ENCODE data around the gene CRACR2B.
A peak's percentile ranks its signal among the peaks of the same experiment; 100 is the strongest.

CRACR2B gene

DNA sequence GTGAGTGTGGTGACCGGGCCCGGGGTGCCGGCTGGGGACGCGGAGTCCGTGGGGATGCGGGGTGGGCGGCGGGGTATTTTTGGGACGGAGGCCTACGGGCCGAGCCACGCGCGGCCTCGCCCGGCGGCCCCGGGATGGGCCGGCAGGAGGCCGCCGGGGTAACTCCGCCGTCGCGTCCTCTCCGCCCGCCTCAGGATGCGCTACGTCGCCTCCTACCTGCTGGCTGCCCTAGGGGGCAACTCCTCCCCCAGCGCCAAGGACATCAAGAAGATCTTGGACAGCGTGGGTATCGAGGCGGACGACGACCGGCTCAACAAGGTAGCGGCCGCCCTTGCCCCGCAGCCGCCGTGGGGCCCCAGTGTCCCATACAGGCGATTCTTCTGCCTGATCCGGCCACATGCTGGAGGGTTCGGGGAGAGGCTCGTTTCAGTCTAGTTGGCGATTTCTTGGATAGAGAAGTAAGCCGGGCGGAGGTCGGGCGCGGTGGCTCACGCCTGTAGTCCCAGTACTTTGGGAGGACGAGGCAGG, 17.6 kb upstream of the CRACR2B start:
- no peak for DNase-seq (ENCODE audit: low read depth in 1 of 2, low spot score in 1 of 2)

DNA sequence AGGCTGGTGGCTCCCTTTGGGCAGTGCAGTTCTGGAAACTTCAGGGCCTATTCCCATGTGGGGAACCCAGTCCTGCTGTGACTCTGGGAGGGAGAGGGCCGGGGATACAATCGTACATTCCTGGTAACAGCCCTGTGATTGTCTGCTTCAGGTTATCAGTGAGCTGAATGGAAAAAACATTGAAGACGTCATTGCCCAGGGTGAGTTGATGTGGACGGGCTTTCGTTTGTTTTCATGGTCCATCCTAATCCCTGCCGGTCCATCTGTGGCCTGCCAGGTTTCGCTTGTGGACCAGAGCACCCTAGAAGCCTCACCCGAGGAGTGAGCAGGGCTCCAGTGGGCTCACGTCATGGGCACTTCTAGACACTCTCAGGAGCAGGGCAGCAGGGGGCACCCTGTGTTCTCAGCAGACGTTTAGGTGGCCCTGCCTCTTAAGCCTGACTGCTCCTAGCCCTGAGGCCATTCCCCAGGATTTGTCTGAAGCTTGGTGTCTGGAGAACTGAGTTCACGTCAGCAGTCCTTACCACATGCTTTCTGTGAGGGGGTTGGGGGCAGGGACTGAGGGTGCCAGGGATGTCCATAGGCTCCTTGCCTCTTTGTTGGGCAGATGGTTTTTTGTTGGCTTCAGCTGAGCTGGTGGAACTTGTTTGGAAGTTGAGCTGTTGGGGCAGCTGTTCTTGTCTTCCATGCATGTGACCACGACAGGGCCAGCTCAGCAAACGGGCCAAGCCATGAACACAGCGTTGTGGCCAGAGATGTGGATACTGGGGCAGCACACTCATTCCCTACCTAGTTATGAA, 16.1 kb upstream of the CRACR2B start:
- no peak for DNase-seq (ENCODE audit: low read depth in 1 of 2, low spot score in 1 of 2)

DNA sequence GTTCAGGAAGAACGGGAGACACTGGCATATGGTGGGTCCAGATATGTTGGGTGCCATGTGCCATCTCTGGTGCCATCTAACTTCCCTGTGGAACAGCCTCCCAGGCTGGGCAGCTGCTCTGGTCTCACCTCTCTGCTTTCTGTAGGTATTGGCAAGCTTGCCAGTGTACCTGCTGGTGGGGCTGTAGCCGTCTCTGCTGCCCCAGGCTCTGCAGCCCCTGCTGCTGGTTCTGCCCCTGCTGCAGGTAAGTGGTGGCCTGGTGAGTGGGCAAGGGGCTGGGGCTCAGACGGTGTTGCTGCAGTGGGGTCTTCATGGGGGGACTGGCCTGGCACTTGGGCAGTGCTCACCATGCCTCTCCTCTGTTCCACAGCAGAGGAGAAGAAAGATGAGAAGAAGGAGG, 15.3 kb upstream of the CRACR2B start:
- DNase-seq (ENCODE audit: low read depth in 1 of 2, low spot score in 1 of 2), result no peak

DNA sequence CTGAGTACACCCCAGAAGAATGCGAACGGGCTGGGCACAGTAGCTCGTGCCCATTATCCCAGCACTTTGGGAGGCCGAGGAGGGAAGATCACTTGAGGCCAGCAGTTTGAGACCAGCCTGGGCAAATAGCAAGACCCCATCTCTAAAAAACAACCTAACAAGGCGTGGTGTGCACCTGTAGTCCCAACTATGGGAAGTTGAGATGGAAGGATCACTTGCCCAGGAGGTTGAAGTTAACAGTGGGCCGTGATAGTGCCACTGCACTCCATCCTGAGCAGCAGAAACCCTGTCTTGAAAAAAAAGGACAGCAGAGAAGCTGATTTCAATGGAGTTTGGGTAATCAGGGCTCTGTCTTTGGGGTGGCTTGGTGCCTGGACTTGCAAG, 14.7 kb upstream of the CRACR2B start:
- no peak for DNase-seq (ENCODE audit: low read depth in 1 of 2, low spot score in 1 of 2)

DNA sequence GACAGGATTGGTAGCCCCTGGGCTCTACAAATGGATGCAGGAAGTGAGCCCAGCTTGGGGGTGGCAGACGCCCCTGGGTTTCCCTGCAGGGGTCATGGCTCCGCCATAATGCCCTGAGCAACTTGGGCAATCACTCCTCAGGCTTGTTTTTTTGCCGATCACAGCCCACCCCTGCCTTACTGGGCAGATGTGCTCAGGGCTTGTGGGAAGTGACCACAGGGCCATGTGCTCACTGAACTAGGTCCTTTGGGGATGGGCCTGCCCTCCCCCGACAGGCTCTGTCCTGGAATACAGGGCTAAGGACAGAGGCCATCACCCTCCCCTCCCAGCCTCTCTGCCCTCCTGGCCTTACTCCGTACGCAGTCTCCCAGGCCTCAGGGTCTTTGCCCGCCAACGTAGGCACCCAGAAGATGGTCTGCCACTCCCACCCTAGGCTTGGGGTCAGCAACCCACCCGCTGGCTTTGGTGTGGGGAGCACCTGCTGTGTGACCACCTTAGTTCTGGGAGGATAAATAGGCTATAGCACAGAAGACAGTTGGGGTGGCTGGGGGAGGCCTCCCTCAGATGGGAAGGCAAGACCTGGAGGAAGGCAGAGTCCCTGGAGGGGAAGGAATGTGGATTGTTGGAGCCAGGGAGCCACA, 14.1 kb upstream of the CRACR2B start:
- no peak for DNase-seq (ENCODE audit: low read depth in 1 of 2, low spot score in 1 of 2)

DNA sequence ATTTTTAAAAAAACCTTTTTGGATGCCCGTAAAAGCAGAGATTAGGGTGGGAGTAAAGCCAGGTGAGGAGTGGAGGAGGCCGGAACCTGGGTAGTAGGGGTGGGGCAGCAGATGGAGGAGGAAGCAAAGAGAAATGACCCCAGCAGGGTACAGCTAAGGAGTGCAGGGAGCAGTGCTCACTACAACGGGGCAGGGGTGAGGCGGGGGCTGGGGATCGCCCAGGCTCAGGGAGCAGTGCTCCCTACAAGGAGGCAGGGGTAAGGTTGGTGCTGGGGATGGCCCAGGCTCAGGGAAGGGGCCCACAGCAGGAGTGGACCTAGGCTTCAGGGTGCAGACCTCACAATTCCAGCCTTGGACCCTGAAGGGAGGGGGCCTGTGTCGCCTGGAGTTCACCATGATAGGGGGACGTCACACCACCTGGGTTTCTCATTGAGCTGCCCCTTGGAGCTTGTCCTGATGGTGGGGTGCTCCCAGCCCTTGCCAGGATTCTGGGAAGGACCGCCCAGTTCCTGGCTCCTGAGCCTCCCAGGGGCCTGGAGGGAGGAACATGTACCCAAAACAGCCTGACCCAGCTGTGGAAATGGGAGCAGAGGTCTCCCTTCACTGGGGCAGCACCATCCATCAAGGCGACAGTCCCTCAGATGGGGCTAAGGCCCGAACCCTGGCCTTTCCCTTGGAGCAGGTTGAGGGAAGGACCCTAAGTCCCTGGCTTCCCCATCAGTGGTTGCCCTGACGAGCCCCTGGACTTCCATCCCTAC, 11.9 kb upstream of the CRACR2B start:
- no peak for DNase-seq (ENCODE audit: low read depth in 1 of 2, low spot score in 1 of 2)

DNA sequence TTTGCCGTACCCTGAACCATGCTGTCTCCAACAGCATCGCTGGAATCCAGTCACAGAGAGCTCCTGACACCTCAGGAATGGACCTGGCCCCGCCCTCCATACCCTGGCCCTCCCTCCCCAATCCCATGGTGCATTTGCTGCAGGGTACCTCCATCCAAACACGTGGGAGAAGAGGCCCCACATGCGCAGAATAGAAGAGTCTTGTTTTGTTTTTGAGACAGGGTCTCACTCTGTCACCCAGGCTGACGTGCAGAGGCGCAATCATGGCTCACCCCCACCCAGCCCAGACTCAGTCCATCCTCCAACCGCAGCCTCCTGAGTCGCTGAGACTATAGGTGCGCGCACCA, 11.3 kb upstream of the CRACR2B start:
- no peak for DNase-seq (ENCODE audit: low read depth in 1 of 2, low spot score in 1 of 2)

DNA sequence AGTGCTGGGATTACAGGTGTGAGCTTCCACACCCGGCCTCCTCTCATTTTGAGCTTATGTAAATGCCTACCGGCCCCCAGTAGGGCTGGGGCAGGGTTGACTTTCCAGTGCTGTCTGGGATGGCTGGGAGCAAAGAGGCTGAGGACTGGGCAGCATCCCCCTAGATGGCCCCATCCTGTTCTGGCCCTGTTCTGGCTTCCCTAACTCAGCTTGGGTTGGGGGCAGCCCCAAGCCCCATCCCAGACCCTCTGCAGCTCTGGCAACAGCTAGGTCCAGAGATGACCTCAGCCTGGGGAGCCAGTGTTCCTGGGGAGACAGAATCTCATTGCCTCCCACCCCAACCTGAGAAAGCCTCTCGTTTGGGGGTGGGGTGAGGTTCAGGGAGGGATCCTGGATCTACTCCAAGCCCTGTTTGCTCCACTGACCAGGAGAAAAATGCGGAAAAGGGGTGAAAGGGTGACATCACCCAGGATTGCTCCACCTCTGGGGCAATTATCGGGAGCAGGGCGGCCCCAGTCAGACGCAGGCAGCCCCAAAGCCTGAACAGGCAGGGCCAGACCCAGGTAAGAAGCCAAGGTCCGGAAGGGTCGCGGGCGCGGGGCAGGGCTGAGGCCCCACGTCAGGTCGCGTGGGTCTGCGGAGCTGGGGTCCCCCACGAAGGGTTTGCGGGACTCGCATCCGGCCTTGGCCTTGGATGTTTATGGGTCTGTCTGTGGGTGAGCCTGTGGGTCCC, 9.2 kb upstream of the CRACR2B start, which contains the start of gene PNPLA2:
Gene PNPLA2 (plus strand): TSS at position 519 of the 733 bp plus-strand sequence. CDS start 805 bp downstream, outside the sequence.
- no peak for DNase-seq (ENCODE audit: low read depth in 1 of 2, low spot score in 1 of 2)

DNA sequence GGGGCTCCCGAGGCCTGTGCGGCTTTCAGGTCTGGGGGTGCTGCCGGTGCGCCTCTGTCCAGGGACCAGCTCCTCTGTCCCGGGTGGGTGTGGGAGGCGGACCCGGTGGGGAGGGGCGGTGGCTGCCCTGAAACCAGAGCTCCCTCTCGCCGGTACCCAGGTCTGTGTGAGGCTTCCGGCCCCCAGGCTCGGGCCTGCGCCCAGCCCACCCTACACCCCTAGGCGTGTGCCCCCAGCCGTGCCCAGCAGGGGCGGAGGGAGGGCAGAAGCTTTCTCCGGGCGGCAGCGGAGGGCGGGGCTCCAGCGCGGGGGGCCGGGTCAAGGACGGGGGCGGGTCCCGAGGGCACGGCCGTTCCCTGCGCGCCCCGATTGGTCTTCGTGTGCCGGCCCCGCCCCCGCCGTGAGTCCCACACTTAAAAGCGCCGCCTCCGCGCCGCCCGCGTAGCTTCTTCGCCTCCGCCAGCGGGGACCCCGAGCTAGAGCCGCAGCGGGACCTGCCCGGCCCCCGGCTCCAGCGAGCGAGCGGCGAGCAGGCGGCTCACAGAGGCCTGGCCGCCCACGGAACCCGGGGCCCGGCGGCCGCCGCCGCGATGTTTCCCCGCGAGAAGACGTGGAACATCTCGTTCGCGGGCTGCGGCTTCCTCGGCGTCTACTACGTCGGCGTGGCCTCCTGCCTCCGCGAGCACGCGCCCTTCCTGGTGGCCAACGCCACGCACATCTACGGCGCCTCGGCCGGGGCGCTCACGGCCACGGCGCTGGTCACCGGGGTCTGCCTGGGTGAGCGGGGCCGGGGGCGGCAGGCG, 8.4 kb upstream of the CRACR2B start:
- peak; percentile 82 to 87 for DNase-seq (ENCODE audit: low read depth in 1 of 2, low spot score in 1 of 2)

DNA sequence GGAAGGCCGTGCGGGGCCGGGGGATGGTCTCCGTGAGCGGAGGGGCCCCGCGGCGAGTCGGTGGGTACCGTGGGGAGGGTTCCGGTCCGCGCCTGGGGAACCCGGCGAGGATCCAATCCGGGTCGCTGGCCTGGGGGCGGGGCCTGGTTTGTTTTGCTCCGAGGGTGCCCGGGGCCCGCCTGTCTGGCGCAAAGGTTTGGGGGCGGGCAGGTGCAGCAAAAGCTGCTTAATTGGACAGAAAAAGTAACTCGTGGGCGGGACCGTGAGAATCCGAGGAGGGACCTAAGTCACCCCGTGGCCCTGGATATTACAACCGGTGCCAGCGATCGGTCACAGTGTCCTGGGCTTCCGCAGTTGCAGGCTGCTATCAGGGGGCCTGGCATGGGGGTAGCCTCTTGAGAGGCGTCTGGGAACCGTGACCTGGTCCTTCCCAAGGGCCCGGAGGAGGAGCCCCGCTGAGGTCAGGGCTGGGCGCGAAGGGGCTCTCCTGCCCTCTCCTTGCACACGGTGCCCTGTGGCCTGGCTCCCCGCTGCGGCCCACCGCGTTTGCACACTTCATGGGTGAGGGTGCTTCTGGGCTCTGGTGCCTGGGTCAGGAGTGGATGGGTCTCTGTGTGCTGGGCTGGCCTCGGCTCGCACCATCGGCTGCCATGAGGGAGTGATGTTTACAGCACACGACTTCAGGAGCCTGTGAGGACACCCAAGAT, 7.6 kb upstream of the CRACR2B start:
- peak; percentile 87 to 93 for DNase-seq (ENCODE audit: low read depth in 1 of 2, low spot score in 1 of 2)

DNA sequence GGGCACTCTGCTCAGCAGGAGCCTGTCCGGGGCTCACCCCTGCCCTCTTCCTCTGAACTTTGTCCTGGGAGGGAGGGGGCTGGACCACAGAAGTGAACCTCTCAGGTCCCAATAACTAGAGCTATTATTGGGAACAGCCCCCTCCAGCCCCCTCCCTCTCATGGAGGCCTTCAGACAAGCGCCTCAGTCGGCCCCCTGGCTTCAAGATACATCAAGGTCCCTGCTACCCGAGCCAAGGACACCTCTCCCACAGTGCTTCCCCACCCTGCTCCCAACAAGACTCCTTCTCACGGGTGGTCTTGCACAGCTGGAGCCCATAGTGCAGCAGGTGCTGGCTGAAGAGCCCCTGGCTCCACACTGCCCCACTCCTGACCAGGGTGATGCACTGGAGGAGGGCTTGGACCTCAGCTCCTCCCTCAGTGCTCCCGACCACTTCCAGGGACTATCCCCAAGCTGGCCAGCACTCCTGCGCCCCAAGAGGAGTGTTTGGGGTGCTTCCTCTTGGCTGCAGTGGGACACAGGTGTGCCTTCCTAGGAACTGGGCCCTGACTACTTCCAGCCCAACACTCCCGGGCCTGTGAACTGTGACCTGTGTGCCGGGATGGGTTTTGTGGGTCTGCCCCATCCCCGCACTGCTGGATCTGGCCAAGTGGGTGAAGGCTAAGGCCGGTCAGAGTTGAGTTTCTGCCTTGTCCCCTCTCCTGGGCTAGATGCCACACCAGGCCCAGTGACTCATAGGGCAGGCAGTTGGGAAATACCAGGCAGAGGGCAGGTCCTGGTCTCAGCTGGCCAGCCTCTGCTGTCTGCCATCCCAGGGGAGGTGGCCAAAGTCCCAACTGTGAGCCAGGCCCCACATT, 6.8 kb upstream of the CRACR2B start:
- no peak for DNase-seq (ENCODE audit: low read depth in 1 of 2, low spot score in 1 of 2)

DNA sequence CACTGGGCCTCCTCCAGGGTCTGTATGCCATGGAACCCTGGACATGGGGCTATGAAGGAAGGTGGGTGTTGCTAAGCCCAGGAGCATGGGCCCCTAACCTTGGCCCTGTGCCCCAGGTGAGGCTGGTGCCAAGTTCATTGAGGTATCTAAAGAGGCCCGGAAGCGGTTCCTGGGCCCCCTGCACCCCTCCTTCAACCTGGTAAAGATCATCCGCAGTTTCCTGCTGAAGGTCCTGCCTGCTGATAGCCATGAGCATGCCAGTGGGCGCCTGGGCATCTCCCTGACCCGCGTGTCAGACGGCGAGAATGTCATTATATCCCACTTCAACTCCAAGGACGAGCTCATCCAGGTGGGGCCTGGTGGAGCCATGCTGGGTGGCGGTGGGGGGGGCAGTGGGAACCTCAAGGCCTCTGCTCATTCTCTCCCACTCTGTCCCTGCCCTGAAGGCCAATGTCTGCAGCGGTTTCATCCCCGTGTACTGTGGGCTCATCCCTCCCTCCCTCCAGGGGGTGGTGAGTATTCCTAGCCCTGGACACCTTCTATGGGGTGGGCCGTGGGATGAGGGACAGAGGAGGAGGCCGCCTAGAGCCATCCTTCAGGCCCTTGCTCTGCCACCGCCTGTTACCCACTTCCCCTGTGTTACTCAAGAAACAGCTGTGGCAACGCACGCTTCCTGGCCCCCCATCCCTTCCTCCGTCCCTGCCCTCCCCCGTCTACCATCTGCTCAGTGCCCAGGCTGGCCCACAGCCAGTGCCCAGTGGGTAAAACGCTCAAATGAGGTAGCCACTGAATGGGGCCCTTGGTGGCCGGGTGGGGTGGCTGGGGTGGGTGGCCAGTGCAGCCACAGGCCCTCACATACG, 6.0 kb upstream of the CRACR2B start:
- DNase-seq (ENCODE audit: low read depth in 1 of 2, low spot score in 1 of 2), result no peak

DNA sequence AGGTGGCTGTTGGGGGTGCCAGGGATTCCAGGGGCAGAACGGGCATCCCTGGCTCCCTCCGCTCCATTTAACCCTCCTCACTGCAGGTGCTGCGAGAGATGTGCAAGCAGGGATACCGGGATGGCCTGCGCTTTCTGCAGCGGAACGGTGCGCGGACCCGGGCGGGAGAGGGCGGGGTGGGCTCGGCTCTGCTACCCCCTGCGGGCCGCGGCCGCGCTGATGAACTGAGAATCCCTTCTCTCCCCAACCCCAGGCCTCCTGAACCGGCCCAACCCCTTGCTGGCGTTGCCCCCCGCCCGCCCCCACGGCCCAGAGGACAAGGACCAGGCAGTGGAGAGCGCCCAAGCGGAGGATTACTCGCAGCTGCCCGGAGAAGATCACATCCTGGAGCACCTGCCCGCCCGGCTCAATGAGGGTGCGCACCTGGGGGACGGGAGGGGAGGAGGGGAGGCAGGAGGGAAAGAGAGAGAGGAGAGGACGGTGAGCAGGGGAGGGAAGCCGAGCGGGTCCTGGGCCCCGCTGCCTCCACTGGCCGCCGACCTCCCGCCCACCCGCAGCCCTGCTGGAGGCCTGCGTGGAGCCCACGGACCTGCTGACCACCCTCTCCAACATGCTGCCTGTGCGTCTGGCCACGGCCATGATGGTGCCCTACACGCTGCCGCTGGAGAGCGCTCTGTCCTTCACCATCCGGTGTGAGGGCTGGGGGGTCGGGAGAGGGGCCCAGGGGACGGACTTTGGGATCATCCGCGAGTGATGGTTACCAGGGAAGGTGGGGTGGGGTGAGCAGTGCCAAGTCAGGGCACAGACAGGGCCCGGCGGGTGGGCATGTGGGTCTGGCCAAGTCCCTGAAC, 4.1 kb upstream of the CRACR2B start:
- no peak for DNase-seq (ENCODE audit: low read depth in 1 of 2, low spot score in 1 of 2)

DNA sequence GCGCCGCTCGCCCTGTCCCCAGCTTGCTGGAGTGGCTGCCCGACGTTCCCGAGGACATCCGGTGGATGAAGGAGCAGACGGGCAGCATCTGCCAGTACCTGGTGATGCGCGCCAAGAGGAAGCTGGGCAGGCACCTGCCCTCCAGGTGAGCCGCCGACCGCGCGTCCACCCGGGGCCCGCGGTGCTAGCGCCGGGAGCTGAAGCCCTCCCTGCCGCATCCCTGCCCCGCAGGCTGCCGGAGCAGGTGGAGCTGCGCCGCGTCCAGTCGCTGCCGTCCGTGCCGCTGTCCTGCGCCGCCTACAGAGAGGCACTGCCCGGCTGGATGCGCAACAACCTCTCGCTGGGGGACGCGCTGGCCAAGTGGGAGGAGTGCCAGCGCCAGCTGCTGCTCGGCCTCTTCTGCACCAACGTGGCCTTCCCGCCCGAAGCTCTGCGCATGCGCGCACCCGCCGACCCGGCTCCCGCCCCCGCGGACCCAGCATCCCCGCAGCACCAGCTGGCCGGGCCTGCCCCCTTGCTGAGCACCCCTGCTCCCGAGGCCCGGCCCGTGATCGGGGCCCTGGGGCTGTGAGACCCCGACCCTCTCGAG, 3.3 kb upstream of the CRACR2B start:
- no peak for DNase-seq (ENCODE audit: low read depth in 1 of 2, low spot score in 1 of 2)

DNA sequence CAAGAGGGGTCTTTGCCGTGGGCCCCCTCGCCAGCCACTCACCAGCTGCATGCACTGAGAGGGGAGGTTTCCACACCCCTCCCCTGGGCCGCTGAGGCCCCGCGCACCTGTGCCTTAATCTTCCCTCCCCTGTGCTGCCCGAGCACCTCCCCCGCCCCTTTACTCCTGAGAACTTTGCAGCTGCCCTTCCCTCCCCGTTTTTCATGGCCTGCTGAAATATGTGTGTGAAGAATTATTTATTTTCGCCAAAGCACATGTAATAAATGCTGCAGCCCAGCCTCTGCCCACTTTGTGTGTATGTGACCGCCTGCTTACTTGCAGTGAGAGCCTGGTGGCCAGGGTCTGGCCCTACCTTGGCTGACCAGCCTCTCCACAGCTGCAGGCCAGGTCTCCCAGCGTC, 2.8 kb upstream of the CRACR2B start:
- DNase-seq (ENCODE audit: low read depth in 1 of 2, low spot score in 1 of 2), result no peak

DNA sequence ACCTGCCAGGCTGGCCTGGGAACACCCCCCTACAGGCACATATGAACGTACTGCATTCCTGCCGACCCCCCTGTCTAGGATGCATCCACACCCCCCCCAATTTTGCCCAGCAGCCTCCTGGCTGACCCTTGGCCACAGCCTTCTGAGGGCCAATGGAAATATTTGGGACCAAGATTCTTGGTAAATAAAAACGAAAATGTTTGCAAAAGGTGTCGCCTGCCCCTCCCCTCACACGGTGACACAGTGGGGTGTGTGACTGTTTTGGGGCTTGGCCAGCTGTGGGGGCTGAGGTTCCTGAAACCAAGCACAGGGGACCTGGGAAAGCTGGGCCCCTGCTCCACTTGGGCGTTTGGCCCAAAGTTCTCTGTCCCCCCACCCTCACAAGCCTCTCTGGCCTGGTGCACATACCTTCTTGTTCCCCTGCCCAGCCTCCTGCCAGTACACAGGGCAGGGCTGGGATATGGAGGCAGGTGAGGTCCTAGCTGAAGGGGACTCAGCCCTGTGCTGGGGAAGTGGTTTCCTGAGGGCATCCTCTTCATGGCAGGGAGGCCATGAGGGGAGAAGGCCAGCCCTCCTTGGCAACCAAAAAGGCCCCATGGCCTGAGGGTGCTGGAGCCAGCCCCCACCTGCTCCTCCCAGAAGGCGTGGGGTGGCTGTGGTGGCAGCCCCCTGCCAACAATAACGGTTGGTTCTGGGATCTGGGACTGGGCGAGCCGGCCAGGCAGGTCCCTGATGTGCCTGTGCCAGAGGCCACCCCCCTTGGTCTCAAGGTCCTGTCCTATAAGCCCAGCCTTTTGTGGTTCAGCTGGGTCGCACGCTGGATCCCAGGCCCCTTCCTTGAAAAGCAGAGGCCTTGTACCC, 2.1 kb upstream of the CRACR2B start:
- DNase-seq (ENCODE audit: low read depth in 1 of 2, low spot score in 1 of 2), result no peak

Data from activated T-helper 1 cell treated with anti-CD3 and anti-CD28 coated beads, Interleukin-2, amount 50 U/mL, for 16 hours (primary cell).